ENCODE results near the gene CCNT2. TPM values are rescaled to one million over a fixed set of nuclear protein-coding genes. Genes with fewer than 3 reads are reported as not detected.

Gene CCNT2
- total RNA-seq, 1 donor from 2014 or later = 16.5 TPM

DNA sequence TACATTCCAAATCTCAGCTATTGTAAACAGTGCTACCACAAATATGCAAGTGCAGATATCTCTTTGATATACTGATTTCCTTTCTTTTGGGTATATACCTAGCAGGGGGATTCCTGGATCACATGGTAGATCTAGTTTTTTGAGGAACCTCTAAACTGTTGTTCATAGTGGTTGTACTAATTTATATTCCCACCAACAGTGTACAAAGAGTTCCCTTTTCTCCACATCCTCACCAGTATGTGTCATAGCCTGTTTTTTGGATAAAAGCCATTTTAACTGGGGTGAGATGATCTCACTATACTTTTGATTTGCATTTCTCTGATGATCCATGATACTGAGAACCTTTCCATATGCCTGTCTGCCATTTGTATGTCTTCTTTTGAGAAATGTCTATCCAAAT, 6.3 kb upstream of the CCNT2 start:
- intact Hi-C loops (cut with DNase I) = no loop called here
- DNase-seq (ENCODE audit: missing footprints) (no peak), ATAC-seq (no peak)

DNA sequence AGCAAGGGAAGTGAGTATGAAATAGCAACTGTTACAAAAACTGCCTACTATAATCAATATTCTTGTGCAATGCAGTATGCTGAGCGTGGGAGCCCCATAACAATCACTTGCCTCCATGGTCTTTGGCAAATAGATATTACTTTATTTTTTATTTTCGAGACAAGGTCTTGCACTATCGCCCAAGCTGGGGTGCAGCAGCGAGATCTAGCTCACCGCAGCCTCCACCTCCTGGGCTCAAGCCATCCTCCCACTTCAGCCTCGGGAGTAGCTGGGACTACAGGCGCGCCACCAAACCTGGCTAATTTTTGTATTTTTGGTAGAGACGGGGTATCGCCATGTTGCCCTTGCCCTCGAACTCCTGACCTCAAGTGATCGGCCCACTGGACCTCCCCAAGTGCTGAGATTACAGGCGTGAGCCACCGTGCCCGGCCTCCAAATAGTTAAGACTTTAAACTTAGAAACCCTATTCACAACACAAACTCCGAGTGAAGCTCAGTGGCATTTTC, 1.2 kb upstream of the CCNT2 start:
- no peak for DNase-seq (ENCODE audit: missing footprints)
- no peak for ATAC-seq
- intact Hi-C loops (cut with DNase I) = no loop called here

DNA sequence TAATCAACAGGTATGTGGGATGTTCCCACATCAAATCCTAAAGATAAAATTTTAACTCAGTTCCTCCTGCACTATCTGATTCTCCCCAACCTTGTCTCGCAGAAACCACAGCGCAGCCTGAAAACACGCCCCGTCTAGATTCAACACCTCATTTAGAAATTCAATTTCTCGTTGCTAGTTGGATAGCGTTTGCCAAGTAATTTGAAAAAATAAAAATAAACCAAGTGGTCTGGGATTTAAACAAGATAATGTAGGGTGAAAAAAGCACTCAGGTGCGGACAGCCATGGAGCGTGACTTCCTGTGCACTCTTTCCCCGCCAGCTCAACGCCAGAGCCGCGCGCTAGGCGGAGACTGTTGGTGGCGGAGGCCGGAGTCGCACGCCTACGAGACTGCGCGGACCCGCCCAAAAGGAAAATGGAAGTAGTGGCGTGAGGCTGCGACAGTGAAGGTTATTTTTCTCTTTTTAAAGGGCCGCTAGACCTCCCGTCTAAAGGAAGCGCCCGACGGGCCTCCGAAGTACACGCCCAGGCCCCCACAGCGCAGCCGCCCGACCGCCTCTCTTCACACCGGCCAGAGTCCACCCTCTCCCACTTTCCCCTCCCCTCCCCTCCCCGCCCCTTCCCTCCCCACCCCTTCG, 615 bp upstream of the CCNT2 start:
- DNase-seq (ENCODE audit: missing footprints) (peak; percentile 96), ATAC-seq (peak; percentile 83)
- intact Hi-C loops (cut with DNase I) = no loop called here

DNA sequence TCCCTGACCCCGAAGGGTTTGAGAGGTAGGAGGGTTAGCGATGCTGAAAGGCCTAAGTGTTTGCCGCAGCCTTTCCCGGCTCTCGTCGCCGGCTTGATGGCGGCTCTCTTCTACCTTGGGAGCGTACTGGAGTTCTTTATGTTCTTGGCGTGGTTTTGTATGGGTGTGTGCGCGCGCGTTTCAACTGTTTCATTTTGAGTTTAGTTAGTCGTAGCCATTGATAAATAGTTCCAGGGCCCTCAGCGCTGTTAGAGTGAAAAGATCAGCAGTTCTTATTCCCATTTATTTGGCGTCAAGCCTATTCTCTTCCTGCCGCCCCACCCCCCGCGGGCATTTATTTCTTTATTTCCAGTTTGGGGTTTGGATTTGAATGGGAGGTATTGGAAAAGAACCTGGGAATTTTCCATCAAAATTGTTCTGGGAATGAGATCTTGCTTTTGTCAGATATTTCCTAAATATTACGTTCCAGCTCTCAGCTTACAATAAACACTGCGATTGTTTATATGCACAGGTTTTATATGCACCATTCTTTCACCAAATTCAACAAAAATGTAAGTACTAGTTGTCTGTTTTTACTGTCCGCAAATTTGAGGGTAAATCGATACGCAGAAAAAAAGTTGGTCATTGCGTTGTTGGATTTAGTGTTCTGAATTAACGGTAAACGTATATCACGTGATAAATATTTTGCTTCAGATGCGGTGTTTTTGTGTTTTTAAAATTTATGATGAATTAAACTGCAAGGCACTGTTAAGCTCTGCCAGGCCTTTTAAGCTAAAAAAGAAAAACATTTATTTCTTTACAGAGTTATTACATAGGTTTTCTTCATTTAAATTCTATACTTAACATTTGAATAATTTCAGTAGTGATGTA, 954 bp downstream of the CCNT2 start:
- intact Hi-C loops (cut with DNase I) = no loop called here
- ATAC-seq (no peak), DNase-seq (ENCODE audit: missing footprints) (peak; percentile 65)

DNA sequence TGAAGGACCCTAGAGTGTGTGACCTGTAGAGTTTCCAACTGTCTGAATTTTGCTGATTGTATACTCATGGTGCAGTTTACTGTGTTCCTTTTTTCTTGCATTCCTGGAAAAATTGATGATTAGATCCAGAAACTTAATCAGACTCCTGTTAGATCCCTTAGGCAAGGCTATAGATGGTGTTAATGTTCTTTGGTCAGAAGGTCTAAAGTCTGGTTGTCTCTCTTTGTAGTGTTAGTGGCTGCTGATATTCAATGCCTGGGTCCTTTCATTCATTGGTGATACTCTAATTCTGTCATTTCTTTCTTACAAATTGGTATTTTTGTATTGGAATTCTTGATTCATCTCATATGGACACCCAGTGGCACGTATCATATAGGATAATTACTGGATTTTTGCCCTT, 6.3 kb downstream of the CCNT2 start:
- no peak for ATAC-seq
- intact Hi-C loops (cut with DNase I) = no loop called here
- DNase-seq (ENCODE audit: missing footprints) = no peak

DNA sequence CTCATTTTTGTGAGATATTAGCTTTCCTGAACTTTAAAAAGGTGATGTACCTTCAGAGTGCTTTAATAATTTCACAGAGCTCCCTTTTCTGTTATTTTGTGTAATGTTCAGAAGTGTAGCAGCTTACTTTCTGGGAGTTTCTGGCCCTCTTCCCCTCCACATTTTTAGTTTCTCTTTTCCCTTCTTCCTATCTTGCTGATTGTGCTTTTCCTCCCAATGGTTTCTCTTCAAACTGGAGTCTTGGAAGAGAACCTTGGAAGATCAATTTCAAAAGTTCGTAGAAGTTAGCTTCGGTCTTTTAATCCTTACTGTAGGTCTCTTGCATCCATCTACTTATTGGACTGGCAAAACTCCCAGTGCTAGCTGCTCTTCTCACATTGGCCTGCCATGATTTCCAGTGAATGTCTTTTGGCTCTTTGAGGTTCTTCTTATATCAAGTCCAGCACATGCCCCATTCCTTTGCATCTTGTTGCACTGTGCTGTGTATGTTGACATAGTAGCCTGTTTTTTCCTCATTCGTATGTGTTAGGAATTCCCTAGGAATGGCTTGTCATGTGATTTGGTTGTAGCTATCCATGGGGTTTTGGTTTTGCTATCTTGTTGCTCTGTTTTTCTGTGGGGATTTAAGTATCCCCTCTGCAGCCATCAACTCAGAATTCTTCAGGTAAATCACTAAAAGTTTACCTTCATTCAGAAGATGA, 7.8 kb downstream of the CCNT2 start:
- ATAC-seq (no peak), DNase-seq (ENCODE audit: missing footprints) (no peak)
- intact Hi-C loops (cut with DNase I) = no loop called here

DNA sequence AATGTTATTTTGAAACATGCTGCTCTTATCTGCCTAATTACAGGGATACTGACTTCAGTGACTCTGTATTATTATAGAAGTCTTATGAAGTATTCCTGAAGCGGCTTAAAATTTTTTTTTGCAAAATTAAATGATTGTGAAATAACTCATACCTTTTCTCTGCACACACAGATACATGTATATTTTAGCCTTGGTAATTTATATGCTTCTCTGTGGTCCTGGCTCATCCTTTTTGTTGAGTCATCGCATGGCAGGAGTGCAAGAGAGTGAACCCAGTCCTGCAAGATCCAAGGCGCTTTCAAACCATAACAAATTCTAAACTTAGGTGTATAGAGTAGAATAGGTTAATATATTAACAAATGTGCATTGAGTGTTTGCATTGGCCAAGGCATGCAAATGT, 8.6 kb downstream of the CCNT2 start:
- DNase-seq (ENCODE audit: missing footprints) (no peak), ATAC-seq (no peak)
- intact Hi-C loops (cut with DNase I) = no loop called here

DNA sequence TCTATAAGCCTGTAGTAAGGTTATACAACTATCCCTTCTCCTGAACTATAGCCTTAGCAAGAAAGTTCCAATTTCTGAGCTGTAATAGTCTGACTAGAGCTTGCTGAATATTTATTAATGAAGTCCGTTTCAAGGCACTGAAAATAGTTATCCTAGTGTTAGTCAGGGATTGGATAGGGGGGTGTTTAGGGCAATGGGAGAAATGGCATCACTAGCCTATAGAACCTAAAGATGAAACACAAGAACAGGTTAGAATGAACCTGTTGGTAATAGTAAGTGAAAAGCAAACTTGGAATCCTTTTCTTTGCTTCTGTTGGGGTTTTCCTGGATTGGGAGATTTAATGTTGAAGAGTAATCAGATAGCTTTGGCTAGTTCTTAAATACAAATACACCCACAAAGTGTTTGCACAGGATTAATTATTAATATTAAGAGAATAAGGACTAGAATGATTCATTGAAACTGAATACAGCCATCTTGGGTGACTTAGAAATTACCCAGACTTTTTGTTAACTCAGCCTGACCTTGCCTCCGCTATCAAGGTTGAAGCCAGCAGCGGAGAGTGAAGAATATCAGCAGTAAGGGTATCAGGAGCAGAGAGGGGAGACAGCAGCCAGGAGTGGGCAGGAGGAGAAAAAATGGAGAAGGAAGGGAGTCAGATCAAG, 14.4 kb downstream of the CCNT2 start:
- ATAC-seq = no peak
- intact Hi-C loops (cut with DNase I) = loop anchor here (10.0 kb wide), 2 partner anchors 122 to 602 kb away; partner anchors contain the start of genes R3HDM1, RAB3GAP1 and ZRANB3
- DNase-seq (ENCODE audit: missing footprints) = no peak

DNA sequence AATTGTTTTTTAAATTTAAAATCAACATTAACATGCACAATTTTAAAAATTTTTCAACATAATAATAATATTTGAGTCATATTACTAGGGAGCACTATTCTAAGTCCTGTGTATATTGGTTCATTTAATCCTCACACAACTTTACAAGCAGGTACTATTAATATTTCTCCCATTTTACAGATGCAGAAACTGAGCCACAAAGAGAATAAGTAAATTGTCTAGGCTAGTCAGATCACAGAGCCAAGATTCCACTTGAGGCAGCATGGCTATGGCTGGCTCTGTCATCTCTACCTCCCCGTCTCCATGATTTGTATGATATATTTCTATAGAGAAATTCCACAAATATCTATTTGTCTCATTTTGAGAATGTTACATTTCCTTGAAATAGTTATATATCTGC, 15.1 kb downstream of the CCNT2 start:
- intact Hi-C loops (cut with DNase I) = loop anchor here (10.0 kb wide), 2 partner anchors 121 to 601 kb away; partner anchors contain the start of genes R3HDM1, RAB3GAP1 and ZRANB3
- ATAC-seq (no peak), DNase-seq (ENCODE audit: missing footprints) (no peak)

DNA sequence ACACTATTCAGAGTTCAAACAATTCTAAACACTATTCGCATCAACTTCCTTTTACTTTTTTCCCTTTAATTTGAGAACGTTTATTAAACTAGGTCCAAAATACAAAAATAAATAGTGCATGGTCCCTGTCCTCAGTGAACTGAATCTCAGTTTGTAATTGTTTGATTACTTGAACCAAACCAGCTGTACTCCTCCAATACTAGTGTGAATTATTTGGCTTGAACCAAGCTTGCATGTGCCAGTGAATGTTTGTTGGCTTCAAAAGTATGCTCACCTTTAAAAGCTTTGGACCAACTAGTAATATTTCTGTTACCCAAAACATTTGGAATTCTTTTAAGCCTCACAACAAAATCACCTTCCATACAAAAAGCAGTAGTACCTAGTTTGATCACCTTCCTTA, 15.5 kb downstream of the CCNT2 start:
- intact Hi-C loops (cut with DNase I) = loop anchor here (10.0 kb wide), 2 partner anchors 121 to 601 kb away; partner anchors contain the start of genes R3HDM1, RAB3GAP1 and ZRANB3
- no peak for DNase-seq (ENCODE audit: missing footprints)
- no peak for ATAC-seq

DNA sequence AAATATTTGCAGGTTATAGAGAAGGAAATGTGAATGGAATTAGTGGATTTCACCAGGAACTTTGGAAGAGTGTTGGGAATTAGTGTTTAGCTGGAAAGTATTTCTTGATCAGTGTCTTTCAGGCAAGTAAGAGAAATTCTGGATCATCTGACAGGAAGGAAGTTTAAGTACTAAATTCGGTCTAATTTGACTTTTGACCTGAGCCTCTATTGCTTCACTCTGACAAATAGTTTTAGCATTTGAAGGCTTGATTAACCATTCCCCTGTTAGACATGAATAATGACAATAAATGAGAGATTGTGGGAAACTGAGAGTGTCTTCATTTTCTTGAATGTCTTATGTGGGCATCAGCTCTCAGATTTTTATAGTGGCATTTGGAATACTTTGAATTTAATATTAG, 16.0 kb downstream of the CCNT2 start:
- intact Hi-C loops (cut with DNase I) = loop anchor here (10.0 kb wide), 2 partner anchors 120 to 600 kb away; partner anchors contain the start of genes R3HDM1, RAB3GAP1 and ZRANB3
- ATAC-seq = no peak
- no peak for DNase-seq (ENCODE audit: missing footprints)

DNA sequence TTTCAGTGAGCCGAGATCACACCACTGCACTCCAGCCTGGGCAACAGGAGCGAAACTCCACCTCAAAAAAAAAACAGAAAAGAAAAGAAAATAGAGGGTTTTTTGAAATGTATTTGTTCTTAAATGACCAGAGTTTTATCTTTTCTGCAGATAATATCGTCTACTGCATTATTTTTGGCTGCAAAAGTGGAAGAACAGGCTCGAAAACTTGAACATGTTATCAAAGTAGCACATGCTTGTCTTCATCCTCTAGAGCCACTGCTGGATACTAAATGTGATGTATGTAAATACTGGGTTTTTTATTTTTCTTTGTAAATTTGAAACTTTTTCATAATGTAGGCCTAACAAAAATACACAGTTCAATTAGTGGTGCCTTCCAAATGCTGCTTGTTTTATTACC, 18.1 kb downstream of the CCNT2 start:
- ATAC-seq (no peak), DNase-seq (ENCODE audit: missing footprints) (no peak)
- intact Hi-C loops (cut with DNase I) = loop anchor here (10.0 kb wide), 2 partner anchors 118 to 598 kb away; partner anchors contain the start of genes R3HDM1, RAB3GAP1 and ZRANB3

DNA sequence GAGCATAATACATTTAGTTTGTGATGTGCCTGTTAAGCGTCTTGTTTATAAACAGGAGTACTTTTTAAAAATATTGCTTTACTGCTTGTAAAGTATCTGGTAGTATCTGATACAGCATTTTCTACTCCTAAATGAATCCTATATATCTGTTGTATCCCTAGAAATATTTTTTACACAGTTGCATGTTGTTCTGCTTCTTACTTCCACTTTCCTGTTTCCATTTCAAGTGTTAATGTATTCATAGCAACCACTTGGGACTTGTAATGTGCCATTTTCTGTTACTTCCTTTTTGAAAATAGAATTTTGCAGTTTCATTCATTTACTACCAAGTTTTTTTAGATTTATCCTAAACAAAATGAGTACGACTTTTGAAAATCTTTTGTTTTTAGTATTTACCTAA, 24.9 kb downstream of the CCNT2 start:
- no peak for ATAC-seq
- DNase-seq (ENCODE audit: missing footprints) = no peak
- intact Hi-C loops (cut with DNase I) = no loop called here

DNA sequence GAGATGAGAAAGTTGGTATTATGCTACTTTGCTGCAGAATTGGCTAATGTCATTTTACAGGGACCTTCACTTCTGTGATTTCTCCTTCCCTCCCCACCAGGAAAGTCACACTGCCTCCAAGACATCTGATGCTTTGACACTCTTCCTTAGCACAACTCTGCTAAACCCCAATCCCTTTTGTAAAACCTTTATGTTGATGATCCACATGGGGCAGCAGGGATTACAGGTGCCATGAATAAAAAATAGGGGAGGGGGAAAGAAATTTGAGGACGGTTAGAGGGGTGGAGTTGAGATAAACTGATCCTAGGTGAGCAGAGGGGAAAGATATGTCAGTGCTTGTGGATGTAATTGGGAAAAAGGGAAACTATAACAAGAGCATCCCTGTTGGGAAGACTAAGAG, 26.4 kb downstream of the CCNT2 start:
- DNase-seq (ENCODE audit: missing footprints) (no peak), ATAC-seq (no peak)
- intact Hi-C loops (cut with DNase I) = no loop called here

DNA sequence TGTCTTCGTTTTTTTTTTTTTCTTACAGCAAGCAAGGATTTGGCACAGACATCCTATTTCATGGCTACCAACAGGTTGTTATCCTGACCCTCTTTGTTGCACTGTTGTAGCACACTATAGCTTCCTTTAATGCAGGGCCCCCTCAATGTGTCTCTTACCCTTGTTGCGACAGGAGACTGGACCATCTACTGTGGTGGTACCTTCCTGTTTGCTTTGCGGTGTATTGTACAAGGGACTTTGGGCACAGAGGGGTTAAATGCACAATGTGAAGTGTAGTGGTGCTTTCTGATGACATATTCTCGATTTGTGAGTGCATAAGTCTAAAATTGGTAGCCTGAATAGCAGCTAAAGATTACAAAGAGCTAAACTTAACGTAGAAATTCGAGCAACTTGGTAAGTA, 27.5 kb downstream of the CCNT2 start:
- DNase-seq (ENCODE audit: missing footprints) (no peak), ATAC-seq (no peak)
- intact Hi-C loops (cut with DNase I) = no loop called here

DNA sequence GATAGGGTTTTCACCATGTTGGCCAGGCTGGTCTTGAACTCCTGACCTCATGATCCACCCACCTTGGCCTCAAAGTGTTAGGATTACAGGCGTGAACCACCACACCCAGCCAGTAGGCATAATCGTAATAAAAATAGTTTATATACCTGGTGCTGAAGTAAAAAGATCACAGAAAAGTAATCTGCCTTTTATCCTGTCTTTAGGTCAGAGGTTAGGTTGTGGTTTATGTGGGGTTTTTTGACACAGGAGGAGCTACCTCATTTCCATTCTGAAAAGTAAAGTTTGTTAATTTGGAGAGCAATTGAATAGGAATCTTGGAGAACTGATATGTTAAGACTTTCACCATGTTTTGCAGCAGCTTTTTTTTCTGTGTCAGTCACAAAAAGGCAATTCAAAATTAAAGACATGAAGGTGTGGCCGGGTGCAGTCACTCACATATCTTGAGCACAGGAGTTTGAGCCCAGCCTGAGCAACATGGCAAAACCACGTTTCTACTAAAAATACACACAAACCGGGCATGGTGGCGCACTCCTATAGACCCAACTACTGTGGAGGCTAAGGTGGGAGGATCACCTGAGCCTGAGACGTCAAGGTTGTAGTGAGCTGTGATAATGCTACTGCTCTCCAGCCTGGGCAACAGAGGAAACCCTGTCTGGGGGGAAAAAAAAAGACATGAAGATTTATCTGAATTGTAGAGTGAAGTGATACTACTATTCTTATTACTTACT, 31.5 kb downstream of the CCNT2 start:
- ATAC-seq (no peak), DNase-seq (ENCODE audit: missing footprints) (no peak)
- intact Hi-C loops (cut with DNase I) = no loop called here

DNA sequence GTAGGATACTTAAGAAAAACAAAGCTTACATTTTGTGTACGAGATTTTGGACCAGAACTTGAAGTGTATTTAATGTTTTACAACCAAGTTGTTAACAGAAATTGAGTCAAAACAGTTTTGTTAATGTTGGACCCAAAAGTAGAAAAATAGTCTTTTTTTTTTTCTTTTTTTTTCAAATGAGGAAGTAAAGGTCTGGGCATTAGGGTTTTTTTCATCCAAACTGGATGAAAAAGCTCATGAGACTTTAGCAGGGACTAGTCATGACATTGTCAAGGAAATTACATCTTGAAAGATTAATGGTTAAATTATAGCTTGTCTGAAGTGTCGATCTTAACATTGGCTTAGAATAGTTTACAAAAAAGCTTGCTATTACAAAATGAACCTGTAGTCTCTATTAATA, 32.3 kb downstream of the CCNT2 start:
- no peak for ATAC-seq
- intact Hi-C loops (cut with DNase I) = no loop called here

DNA sequence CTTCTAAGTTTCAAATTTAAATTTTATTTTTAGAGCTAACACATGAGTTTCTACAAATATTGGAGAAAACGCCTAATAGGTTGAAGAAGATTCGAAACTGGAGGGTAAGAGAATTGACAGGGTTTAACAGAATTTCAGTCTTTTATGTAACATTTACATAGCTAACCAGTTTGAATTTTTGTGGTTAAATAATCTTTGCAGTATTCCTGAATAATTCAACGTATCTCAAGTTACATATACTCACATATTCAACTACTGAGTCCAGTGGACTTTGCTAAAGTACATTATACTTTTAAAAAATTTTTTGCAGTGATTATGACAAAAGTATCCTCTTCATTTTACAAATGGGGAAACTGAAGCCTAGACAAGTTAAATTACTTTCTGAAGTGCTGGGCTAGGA, 34.0 kb downstream of the CCNT2 start:
- no peak for ATAC-seq
- intact Hi-C loops (cut with DNase I) = no loop called here
- no peak for DNase-seq (ENCODE audit: missing footprints)

More for the DNA sequence above, 32.3 kb downstream of the CCNT2 start:
- DNase-seq (ENCODE audit: missing footprints) = no peak
